Measurements from ENCODE around the gene SGTA. TPM values are rescaled to one million over a fixed set of nuclear protein-coding genes. Genes with fewer than 3 reads are reported as not detected.

The SGTA gene
- total and polyA plus RNA-seq, 2 of the 8 experiments (the other 6 are each of a cell fraction or from before 2014, with no cell fraction given): 86.8 to 130 TPM

- H3K27me3 ChIP-seq (replicated peaks in 1 of 4; ENCODE audit: control insufficient read depth in 3 of 4, extremely low read depth in 1 of 4, insufficient read depth in 3 of 4, low read length in 3 of 4): no peaks in the 10 kb centered on the region
- H2AK5ac ChIP-seq (ENCODE audit: low read depth, low read length): no peak overlapping the region
- H2AFZ ChIP-seq (ENCODE audit: low read length): no peak overlapping the region
- no peak overlapping the region for H3K14ac ChIP-seq (ENCODE audit: insufficient read length)
- no peak overlapping the region for H2BK12ac ChIP-seq (ENCODE audit: low read depth, low read length)
- ChIA-PET POLR2A (ENCODE audit: partially characterized antibody) (no interaction called here), CTCF (ENCODE audit: partially characterized antibody) (no interaction called here)
- no peak overlapping the region for H3K23ac ChIP-seq (ENCODE audit: insufficient read length)
- H3K36me3 ChIP-seq (ENCODE audit: control insufficient read depth in 2 of 4, insufficient read depth in 4 of 4, low read length in 3 of 4): peaks cover 11 to 33% (median 23%) of the 10 kb centered on the region in 4 experiments; a peak in 6 of 8 replicates
- DNase-seq (ENCODE audit: low read depth in 1 of 2, low spot score in 2 of 2) (no peak), FAIRE-seq (no peak)
- H2BK15ac ChIP-seq (ENCODE audit: low read length): no peak overlapping the region
- peaks cover 7% of the 10 kb centered on the region in 2 experiments for H4K20me1 ChIP-seq (replicated peaks in 1 of 2; ENCODE audit: control insufficient read depth in 1 of 2, insufficient read depth in 2 of 2, low read length in 2 of 2)
- 93% methylated on average over 13 of the region's 13 CpGs; no CpG with 5 or more reads in 1 of the 2 experiments for WGBS, 2 experiments (ENCODE audit: extremely low coverage in 1 of 2, insufficient coverage in 1 of 2, insufficient read length in 1 of 2, insufficient replicate concordance in 2 of 2, low coverage in 1 of 2, low lambda C conversion rate in 2 of 2, missing lambda C conversion rate in 1 of 2)
- no peak overlapping the region for H4K5ac ChIP-seq (ENCODE audit: insufficient read length, low read depth, low read length)
- H3K4me2 ChIP-seq (ENCODE audit: insufficient read depth in 1 of 2, low read depth in 2 of 2, low read length in 2 of 2): no peak overlapping the region
- H3K9ac ChIP-seq (replicated peaks in 1 of 4; ENCODE audit: extremely low read depth in 1 of 4, low read depth in 3 of 4, low read length in 3 of 4): no peak overlapping the region
- no peak overlapping the region for H4K91ac ChIP-seq (replicated peaks; ENCODE audit: insufficient read length, low read length)
- no peak overlapping the region; the same call in 1 of the 2 replicates for H4K8ac ChIP-seq (ENCODE audit: extremely low read depth, insufficient read depth, low read length)
- H2BK5ac ChIP-seq (ENCODE audit: low read depth, low read length): no peak overlapping the region
- no peak overlapping the region for H3K18ac ChIP-seq (ENCODE audit: extremely low read depth, low read length)
- no peak overlapping the region for H3K27ac ChIP-seq (ENCODE audit: low read depth, low read length)
- no peak overlapping the region for H3K4me3 ChIP-seq (ENCODE audit: extremely low read depth in 1 of 4, insufficient read depth in 2 of 4, low read depth in 3 of 4, low read length in 4 of 4)
- H3K4me1 ChIP-seq (replicated peaks in 1 of 4; ENCODE audit: control insufficient read depth in 3 of 4, insufficient read depth in 4 of 4, low read length in 3 of 4): no peaks in the 10 kb centered on the region
- peaks cover under 1% of the 10 kb centered on the region; the same call in 1 of the 2 replicates for H3K23me2 ChIP-seq (ENCODE audit: low read depth, low read length)
- no peaks in the 10 kb centered on the region for H3K79me2 ChIP-seq (ENCODE audit: control insufficient read depth in 1 of 2, insufficient read depth in 2 of 2, low read length in 2 of 2)
- H3K56ac ChIP-seq (replicated peaks; ENCODE audit: insufficient read length, low read depth, low read length): no peak overlapping the region
- H3K9me3 ChIP-seq (ENCODE audit: insufficient read depth in 2 of 2, low read depth in 1 of 2, low read length in 1 of 2): no peaks in the 10 kb centered on the region
- H3K79me1 ChIP-seq (ENCODE audit: low read depth, low read length): no peaks in the 10 kb centered on the region
- no peak overlapping the region for H3K4ac ChIP-seq (replicated peaks; ENCODE audit: insufficient read length, low read depth, low read length)
- no peak overlapping the region for H2BK120ac ChIP-seq (replicated peaks; ENCODE audit: low read depth, low read length)
- no peak overlapping the region for H2BK20ac ChIP-seq (ENCODE audit: low read length)
- TF ChIP-seq EP300 (IDR thresholded peaks at IDR 0.05; ENCODE audit: borderline replicate concordance in 1 of 2, low read depth in 2 of 2, low read length in 2 of 2): no peak
- no peak for TF ChIP-seq SUZ12 (IDR thresholded peaks at IDR 0.05; ENCODE audit: low read length)
- no peak for TF ChIP-seq CTCF (IDR thresholded peaks at IDR 0.05; ENCODE audit: control extremely low read depth in 1 of 3, insufficient read depth in 1 of 3, low read depth in 1 of 3, low read length in 3 of 3)
- TF ChIP-seq KDM4A (IDR thresholded peaks at IDR 0.05; ENCODE audit: low read depth, low read length, severe bottlenecking): no peak
- no peak for TF ChIP-seq GABPA (IDR thresholded peaks at IDR 0.05; ENCODE audit: borderline replicate concordance, insufficient read depth, low read length)
- no peak for TF ChIP-seq MAX (IDR thresholded peaks at IDR 0.05)
- no peak for TF ChIP-seq HDAC2 (IDR thresholded peaks at IDR 0.05; ENCODE audit: borderline replicate concordance in 1 of 2, low read depth in 2 of 2, low read length in 2 of 2)
- TF ChIP-seq SIN3A (conservative IDR thresholded peaks at IDR 0.05 in 1 of 2, IDR thresholded peaks at IDR 0.05 in 1 of 2; ENCODE audit: low read depth in 1 of 2, low read length in 2 of 2): no peak
- no peak for TF ChIP-seq CHD2 (IDR thresholded peaks at IDR 0.05; ENCODE audit: low read length)
- TF ChIP-seq SAP30 (IDR thresholded peaks at IDR 0.05; ENCODE audit: insufficient read depth, insufficient replicate concordance, low read length): no peak
Measured at GRCh38 chr19:2815191-2815614, 32.1 kb upstream of the SGTA start.

Measured in H1 (cell line).